ENCODE measurements around the gene PDP2.

DNA sequence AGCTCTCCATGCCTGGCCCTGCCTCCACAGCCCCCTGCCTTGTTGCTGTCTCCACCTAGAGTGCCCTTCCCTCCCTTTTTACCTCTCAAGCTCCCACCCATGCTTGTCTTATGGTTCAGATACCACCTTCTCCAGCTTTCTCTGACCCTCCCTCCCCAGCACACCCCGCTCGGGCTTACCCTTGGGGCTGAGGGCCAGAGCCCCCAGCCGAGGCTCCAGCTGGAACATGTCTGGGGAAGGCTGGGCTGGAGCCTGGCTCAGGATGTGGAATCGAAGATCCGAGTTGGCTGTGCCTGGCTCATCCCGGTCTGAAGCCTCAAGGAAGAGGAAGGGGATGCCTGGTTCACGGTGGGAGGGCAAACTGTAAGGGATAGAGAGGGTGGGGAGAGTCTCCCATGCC lies 34.7 kb downstream of the PDP2 start:
- TF ChIP-seq, protein P1, sequence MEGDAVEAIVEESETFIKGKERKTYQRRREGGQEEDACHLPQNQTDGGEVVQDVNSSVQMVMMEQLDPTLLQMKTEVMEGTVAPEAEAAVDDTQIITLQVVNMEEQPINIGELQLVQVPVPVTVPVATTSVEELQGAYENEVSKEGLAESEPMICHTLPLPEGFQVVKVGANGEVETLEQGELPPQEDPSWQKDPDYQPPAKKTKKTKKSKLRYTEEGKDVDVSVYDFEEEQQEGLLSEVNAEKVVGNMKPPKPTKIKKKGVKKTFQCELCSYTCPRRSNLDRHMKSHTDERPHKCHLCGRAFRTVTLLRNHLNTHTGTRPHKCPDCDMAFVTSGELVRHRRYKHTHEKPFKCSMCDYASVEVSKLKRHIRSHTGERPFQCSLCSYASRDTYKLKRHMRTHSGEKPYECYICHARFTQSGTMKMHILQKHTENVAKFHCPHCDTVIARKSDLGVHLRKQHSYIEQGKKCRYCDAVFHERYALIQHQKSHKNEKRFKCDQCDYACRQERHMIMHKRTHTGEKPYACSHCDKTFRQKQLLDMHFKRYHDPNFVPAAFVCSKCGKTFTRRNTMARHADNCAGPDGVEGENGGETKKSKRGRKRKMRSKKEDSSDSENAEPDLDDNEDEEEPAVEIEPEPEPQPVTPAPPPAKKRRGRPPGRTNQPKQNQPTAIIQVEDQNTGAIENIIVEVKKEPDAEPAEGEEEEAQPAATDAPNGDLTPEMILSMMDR (IDR thresholded peaks at IDR 0.05): no peak
- TF ChIP-seq EP300 (IDR thresholded peaks at IDR 0.05) (no peak), POLR2A (IDR thresholded peaks at IDR 0.05) (no peak)
